Measurements from ENCODE around the gene GPC3. TPM values are rescaled to one million over a fixed set of nuclear protein-coding genes. Genes with fewer than 3 reads are reported as not detected.

Gene GPC3
- total RNA-seq, 1 experiment from 2014 or later, result not detected

GRCh38 chrX:133836561-133836960, 148.8 kb downstream of the GPC3 start:
- H3K27me3 ChIP-seq (ENCODE audit: insufficient read depth, low read depth), result no peaks in the 10 kb centered on the region
- H2AFZ ChIP-seq, result no peak overlapping the region
- H3K9me3 ChIP-seq (ENCODE audit: insufficient read depth, low read depth), result no peaks in the 10 kb centered on the region
- ChIA-PET POLR2A (ENCODE audit: unreplicated experiment) (interaction anchor here (0.7 kb wide), 1 partner anchor 786 kb away, joined by 3 read pairs; no protein-coding TSS in a partner anchor), CTCF (interaction anchor here (0.6 kb wide), 1 partner anchor 334 kb away, joined by 8 read pairs; no protein-coding TSS in a partner anchor)
- H3K4me3 ChIP-seq, result no peak overlapping the region
- H3K79me2 ChIP-seq (ENCODE audit: low read depth), result no peaks in the 10 kb centered on the region
- H3K36me3 ChIP-seq (ENCODE audit: low read depth), result no peaks in the 10 kb centered on the region
- H3K27ac ChIP-seq, result no peak overlapping the region
- H3K4me1 ChIP-seq (replicated peaks; ENCODE audit: insufficient read depth), result no peaks in the 10 kb centered on the region
- no peaks in the 10 kb centered on the region for H3F3A ChIP-seq (ENCODE audit: insufficient read depth, low read depth)
- no peaks in the 10 kb centered on the region for H4K20me1 ChIP-seq (ENCODE audit: insufficient read depth)
- no peaks in the 10 kb centered on the region for H3K9me2 ChIP-seq (ENCODE audit: insufficient read depth)
- intact Hi-C loops (cut with micrococcal nuclease; ENCODE audit: unreplicated experiment), result no loop called here
- no peak for DNase-seq
- no peak overlapping the region for H3K4me2 ChIP-seq
- TF ChIP-seq EZH2 (IDR thresholded peaks at IDR 0.05; ENCODE audit: low read depth) (no peak), CTCF (conservative IDR thresholded peaks at IDR 0.05) (no peak)
- no TSS peak for BruUV-seq (replicated peaks)

GRCh38 chrX:133834771-133835170, 150.6 kb downstream of the GPC3 start:
- Histone ChIP-seq H3K36me3 (ENCODE audit: low read depth) (no peaks in the 10 kb centered on the region), H3K9me2 (ENCODE audit: insufficient read depth) (no peaks in the 10 kb centered on the region), H3F3A (ENCODE audit: insufficient read depth, low read depth) (no peaks in the 10 kb centered on the region), H3K4me2 (no peak overlapping the region), H4K20me1 (ENCODE audit: insufficient read depth) (no peaks in the 10 kb centered on the region), H3K4me1 (replicated peaks; ENCODE audit: insufficient read depth) (no peaks in the 10 kb centered on the region), H3K4me3 (no peak overlapping the region), H3K79me2 (ENCODE audit: low read depth) (no peaks in the 10 kb centered on the region), H2AFZ (no peak overlapping the region), H3K27ac (no peak overlapping the region), H3K9me3 (ENCODE audit: insufficient read depth, low read depth) (no peaks in the 10 kb centered on the region), H3K27me3 (ENCODE audit: insufficient read depth, low read depth) (no peaks in the 10 kb centered on the region)
- intact Hi-C loops (cut with micrococcal nuclease; ENCODE audit: unreplicated experiment), result no loop called here
- no peak for DNase-seq
- ChIA-PET POLR2A (ENCODE audit: unreplicated experiment) (no interaction called here), CTCF (interaction anchor here (0.7 kb wide), 1 partner anchor 40 kb away, joined by 3 read pairs; no protein-coding TSS in a partner anchor)
- no TSS peak for BruUV-seq (replicated peaks)
- TF ChIP-seq EZH2 (IDR thresholded peaks at IDR 0.05; ENCODE audit: low read depth) (no peak), CTCF (conservative IDR thresholded peaks at IDR 0.05) (no peak)

DNA sequence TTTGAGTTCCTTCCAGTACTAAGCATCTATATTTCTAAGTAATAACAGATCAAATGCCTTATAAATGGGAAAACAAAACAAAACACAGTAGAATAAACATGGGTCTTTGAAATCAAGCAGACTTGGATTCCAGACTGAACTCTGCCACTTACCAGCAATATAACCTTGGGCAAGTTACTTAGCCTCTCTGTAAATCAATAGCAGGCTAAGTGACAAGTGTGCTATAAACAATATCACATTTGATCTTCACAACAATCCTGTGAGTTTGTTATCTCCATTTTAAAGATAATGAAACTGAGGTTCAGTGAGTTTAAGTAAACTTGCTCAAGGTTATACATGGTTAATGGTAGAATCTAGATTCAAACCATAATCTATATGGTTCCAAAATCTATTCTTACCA, 165.8 kb downstream of the GPC3 start:
- TF ChIP-seq CTCF (conservative IDR thresholded peaks at IDR 0.05) (no peak), EZH2 (IDR thresholded peaks at IDR 0.05; ENCODE audit: low read depth) (no peak)
- no TSS peak for BruUV-seq (replicated peaks)
- ChIA-PET POLR2A (ENCODE audit: unreplicated experiment) (no interaction called here), CTCF (no interaction called here)
- no peaks in the 10 kb centered on the region for H3K4me1 ChIP-seq (replicated peaks; ENCODE audit: insufficient read depth)
- H3K4me3 ChIP-seq, result no peak overlapping the region
- H3K79me2 ChIP-seq (ENCODE audit: low read depth), result no peaks in the 10 kb centered on the region
- H4K20me1 ChIP-seq (ENCODE audit: insufficient read depth), result no peaks in the 10 kb centered on the region
- no peak overlapping the region for H3K27ac ChIP-seq
- no peaks in the 10 kb centered on the region for H3K36me3 ChIP-seq (ENCODE audit: low read depth)
- H3F3A ChIP-seq (ENCODE audit: insufficient read depth, low read depth), result no peaks in the 10 kb centered on the region
- H2AFZ ChIP-seq, result no peak overlapping the region
- no peak for DNase-seq
- no peaks in the 10 kb centered on the region; the same call in 1 of the 2 replicates for H3K9me2 ChIP-seq (ENCODE audit: insufficient read depth)
- H3K27me3 ChIP-seq (ENCODE audit: insufficient read depth, low read depth), result no peaks in the 10 kb centered on the region
- H3K9me3 ChIP-seq (ENCODE audit: insufficient read depth, low read depth), result no peaks in the 10 kb centered on the region
- intact Hi-C loops (cut with micrococcal nuclease; ENCODE audit: unreplicated experiment), result no loop called here
- H3K4me2 ChIP-seq, result no peak overlapping the region
